Gastroesophageal sphincter (tissue), 3 donors: ENCODE measurements around the gene MMP28.

Experiments
- EP300 ChIP-seq: sonication (generic); formaldehyde crosslinking; IDR thresholded peaks from one replicate; pipeline ENCODE4 v1.6.1; 2017; ENCODE audit warnings: antibody characterized with exemption, mild to moderate bottlenecking
- POLR2AphosphoS5 ChIP-seq: sonication (generic); formaldehyde crosslinking; IDR thresholded peaks from one replicate; pipeline ENCODE4 v1.6.1; 2017; ENCODE audit warnings: antibody characterized with exemption
- TF ChIP-seq, protein P1 (sequence below), 4 experiments: fragments of 200-600 bp in 2 of 4; fragments of 450-650 bp in 2 of 4; sonication (generic) in 1 of 4; IDR thresholded peaks; one replicate each; pipeline ENCODE4 v1.5.1; 2017 to 2019; ENCODE audit warnings: antibody characterized with exemption in 4 of 4, mild to moderate bottlenecking in 2 of 4, moderate library complexity in 2 of 4

DNA sequence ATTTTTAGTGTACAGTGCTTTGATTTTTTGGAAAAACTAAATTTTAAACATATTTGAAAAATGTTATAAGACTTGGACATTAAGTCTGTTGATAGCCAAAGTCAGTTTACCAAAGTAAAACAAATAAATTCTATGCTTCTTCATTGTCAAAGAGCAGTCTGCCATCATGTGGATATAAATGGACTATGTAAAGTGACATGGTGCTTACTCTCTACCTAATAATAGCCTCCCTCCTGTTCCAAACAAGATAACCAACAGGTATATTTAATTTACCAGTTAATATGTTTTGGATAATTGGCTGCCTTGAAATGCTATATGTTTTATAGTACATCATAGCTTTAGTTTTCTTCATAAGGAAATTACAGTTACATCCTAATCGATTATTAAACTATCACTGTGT lies 29.8 kb upstream of the MMP28 start:
- TF ChIP-seq, protein P1, sequence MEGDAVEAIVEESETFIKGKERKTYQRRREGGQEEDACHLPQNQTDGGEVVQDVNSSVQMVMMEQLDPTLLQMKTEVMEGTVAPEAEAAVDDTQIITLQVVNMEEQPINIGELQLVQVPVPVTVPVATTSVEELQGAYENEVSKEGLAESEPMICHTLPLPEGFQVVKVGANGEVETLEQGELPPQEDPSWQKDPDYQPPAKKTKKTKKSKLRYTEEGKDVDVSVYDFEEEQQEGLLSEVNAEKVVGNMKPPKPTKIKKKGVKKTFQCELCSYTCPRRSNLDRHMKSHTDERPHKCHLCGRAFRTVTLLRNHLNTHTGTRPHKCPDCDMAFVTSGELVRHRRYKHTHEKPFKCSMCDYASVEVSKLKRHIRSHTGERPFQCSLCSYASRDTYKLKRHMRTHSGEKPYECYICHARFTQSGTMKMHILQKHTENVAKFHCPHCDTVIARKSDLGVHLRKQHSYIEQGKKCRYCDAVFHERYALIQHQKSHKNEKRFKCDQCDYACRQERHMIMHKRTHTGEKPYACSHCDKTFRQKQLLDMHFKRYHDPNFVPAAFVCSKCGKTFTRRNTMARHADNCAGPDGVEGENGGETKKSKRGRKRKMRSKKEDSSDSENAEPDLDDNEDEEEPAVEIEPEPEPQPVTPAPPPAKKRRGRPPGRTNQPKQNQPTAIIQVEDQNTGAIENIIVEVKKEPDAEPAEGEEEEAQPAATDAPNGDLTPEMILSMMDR (IDR thresholded peaks at IDR 0.05): no peak
- TF ChIP-seq EP300 (no peak), POLR2AphosphoS5 (no peak)
